GM06990 (cell line): ENCODE results near the gene SNU13.

Experiments used
- DNase-seq: peaks from one replicate; pipeline ENCODE4 v3.0.0-alpha.2; 2011; ENCODE audit not compliant: insufficient read length; ENCODE audit errors: extremely low read depth
- H3K27me3 ChIP-seq: replicated peaks from 2 replicates; pipeline ENCODE4 v1.6.0; 2011; ENCODE audit warnings: low read length; ENCODE audit not compliant: control insufficient read depth, insufficient read depth
- H3K36me3 ChIP-seq: 2 replicates; pipeline ENCODE4 v1.5.1; 2011; ENCODE audit warnings: low read length; ENCODE audit not compliant: control insufficient read depth, insufficient read depth
- H3K4me3 ChIP-seq: replicated peaks from 2 replicates; pipeline ENCODE4 v1.5.1; 2011; ENCODE audit warnings: low read depth, mild to moderate bottlenecking, control low read depth, low read length
- TF ChIP-seq, protein P1 (sequence below): IDR thresholded peaks from 2 replicates; pipeline ENCODE4 v1.5.1; 2011; ENCODE audit warnings: low read length, control low read depth, mild to moderate bottlenecking, inconsistent platforms; ENCODE audit not compliant: insufficient read depth, poor library complexity, severe bottlenecking

The SNU13 gene

DNA sequence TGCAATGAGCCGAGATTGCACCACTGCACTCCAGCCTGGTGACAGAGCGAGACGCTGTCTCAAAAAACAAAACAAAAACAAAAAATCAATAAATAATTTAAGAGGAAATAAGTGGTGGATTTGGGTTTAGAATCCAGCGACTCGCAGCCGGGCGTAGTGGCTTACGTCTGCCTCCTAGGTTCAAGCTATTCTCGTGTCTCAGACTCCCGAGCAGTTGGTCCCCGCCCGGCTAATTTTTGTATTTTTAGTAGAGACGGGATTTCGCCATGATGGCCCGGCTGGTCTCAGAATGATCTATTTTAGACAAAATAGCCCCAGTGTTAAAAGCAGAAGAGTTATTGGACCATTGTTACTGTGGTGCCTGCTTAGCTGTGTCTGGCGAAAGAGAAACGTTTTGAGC, 29.8 kb downstream of the SNU13 start:
- TF ChIP-seq, protein P1, sequence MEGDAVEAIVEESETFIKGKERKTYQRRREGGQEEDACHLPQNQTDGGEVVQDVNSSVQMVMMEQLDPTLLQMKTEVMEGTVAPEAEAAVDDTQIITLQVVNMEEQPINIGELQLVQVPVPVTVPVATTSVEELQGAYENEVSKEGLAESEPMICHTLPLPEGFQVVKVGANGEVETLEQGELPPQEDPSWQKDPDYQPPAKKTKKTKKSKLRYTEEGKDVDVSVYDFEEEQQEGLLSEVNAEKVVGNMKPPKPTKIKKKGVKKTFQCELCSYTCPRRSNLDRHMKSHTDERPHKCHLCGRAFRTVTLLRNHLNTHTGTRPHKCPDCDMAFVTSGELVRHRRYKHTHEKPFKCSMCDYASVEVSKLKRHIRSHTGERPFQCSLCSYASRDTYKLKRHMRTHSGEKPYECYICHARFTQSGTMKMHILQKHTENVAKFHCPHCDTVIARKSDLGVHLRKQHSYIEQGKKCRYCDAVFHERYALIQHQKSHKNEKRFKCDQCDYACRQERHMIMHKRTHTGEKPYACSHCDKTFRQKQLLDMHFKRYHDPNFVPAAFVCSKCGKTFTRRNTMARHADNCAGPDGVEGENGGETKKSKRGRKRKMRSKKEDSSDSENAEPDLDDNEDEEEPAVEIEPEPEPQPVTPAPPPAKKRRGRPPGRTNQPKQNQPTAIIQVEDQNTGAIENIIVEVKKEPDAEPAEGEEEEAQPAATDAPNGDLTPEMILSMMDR = no peak
- no peaks in the 10 kb centered on the region for H3K27me3 ChIP-seq
- H3K4me3 ChIP-seq = no peak overlapping the region
- no peak for DNase-seq
- H3K36me3 ChIP-seq = peaks cover 37% of the 10 kb centered on the region

DNA sequence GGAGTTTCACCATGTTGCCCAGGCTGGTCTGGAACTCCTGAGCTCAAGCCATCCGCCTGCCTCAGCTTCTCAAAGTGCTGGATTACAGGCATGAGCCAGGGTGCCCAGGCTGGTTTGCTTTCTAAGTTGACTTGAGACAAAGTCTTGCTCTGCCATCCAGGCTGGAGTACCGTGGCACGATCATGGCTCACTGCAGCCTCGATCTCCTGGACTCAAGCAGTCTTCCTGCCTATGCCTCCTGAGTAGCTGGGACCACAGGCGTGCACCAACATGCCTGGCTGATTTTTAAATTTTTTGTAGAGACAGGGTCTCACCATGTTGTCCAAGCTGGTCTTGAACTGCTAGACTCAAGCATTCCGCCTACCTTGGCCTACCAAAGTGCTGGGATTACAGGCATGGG, 31.0 kb downstream of the SNU13 start:
- TF ChIP-seq, protein P1 = no peak
- peaks cover 40% of the 10 kb centered on the region for H3K36me3 ChIP-seq
- no peaks in the 10 kb centered on the region for H3K27me3 ChIP-seq
- no peak for DNase-seq
- no peak overlapping the region for H3K4me3 ChIP-seq

DNA sequence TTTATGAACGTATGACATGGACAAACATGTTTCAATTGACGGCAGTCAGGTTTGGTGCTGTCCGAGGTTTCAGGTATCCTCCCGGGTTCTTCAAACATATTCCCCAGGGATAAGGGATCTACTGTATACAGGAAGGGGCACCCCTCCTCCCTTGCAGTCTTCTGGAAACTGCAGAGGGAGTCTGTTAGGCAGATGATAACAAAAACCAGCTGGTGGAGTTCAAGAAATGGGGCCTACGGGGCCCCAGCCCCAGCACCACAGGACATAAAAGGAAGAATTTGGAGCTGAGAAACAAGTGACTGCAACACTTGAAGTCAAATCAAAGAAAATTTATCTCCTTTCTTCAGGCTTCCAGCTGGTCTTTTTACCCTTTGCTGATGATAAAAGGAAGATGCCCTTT, 32.1 kb downstream of the SNU13 start:
- TF ChIP-seq, protein P1 = no peak
- DNase-seq = no peak
- peaks cover 46% of the 10 kb centered on the region for H3K36me3 ChIP-seq
- H3K27me3 ChIP-seq = no peaks in the 10 kb centered on the region
- H3K4me3 ChIP-seq = no peak overlapping the region

DNA sequence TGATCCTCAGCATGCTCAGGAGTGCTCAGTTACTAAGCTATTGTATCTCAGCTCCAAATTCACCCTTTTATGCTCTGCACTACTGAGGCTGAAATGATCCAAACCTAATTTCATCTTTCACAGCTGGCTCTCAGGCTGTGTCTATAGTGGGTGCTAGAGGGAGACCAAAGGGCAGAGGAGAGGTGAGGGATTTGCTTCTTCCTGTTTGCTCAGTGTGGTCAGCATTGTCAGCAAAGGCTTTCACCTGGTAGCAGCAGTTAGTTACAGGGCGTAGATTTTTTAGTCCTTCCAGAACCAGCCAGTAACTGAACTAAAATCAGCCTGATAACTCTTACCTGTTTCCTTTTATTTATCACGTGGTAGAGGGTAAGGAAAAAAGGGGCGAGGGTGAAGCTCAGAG, 34.3 kb downstream of the SNU13 start:
- DNase-seq = no peak
- TF ChIP-seq, protein P1 = no peak
- no peak overlapping the region for H3K4me3 ChIP-seq
- H3K27me3 ChIP-seq = no peaks in the 10 kb centered on the region
- H3K36me3 ChIP-seq = peaks cover 45% of the 10 kb centered on the region

DNA sequence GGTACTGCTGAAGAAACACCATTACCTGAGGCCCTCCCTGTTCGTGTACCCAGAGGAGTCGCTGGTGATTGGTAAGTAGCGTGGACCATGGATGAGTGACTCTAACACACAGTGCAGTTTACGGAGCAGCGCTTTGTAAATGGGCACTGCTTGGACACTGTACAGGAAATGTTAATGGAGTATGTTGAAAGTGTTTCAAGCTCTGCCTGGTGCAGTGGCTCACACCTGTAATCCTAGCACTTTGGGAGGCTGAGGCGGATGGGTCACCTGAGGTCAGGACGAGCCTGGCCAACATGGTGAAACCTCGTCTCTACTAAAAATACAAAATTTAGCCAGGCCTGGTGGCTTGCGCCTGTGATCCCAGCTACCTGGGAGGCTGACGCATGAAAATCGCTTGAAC, 37.8 kb downstream of the SNU13 start:
- Histone ChIP-seq H3K4me3 (no peak overlapping the region), H3K36me3 (peaks cover 43% of the 10 kb centered on the region), H3K27me3 (no peaks in the 10 kb centered on the region)
- no peak for DNase-seq
- TF ChIP-seq, protein P1 = no peak

DNA sequence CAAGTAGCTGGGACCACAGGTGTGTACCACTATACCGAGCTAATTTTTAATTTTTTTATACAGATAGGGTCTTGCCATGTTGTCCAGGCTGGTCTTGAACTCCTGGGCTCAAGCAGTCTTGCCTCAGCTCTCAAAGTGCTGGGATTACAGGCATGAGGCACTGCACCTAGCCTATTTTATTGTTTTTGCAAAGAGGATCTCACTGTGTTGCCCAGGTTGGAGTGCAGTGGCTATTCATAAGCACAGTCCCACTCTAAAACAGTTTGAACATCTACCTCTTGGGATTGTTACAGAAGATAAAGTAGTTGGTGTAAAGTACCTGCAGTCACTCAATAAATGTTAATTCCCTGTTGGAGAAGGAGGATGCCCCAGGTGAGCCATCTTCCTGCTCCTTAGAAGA, 38.4 kb downstream of the SNU13 start:
- Histone ChIP-seq H3K36me3 (peaks cover 43% of the 10 kb centered on the region), H3K4me3 (no peak overlapping the region), H3K27me3 (no peaks in the 10 kb centered on the region)
- no peak for DNase-seq
- TF ChIP-seq, protein P1 = no peak
